Measurements from ENCODE around the gene PDE1A.

PDE1A gene

GRCh38 chr2:182265718-182266117 lies 161.1 kb downstream of the PDE1A start:
- DNase-seq: no peak

GRCh38 chr2:182261860-182262387 lies 164.9 kb downstream of the PDE1A start:
- no peak for DNase-seq

GRCh38 chr2:182259629-182260150 lies 167.1 kb downstream of the PDE1A start:
- DNase-seq: no peak

GRCh38 chr2:182252534-182252933 lies 174.3 kb downstream of the PDE1A start:
- no peak for DNase-seq

- DNase-seq: no peak
Measured at GRCh38 chr2:182248898-182249297, 177.9 kb downstream of the PDE1A start.

GRCh38 chr2:182248362-182248761 lies 178.5 kb downstream of the PDE1A start:
- no peak for DNase-seq

- DNase-seq: no peak
Measured at GRCh38 chr2:182247831-182248230, 179.0 kb downstream of the PDE1A start.

GRCh38 chr2:182245963-182246362 lies 180.9 kb downstream of the PDE1A start:
- no peak for DNase-seq

- DNase-seq: no peak
Measured at GRCh38 chr2:182242609-182243008, 184.2 kb downstream of the PDE1A start.

GRCh38 chr2:182241936-182242335 lies 184.9 kb downstream of the PDE1A start:
- DNase-seq: no peak

GRCh38 chr2:182240862-182241371 lies 185.9 kb downstream of the PDE1A start:
- DNase-seq: no peak

GRCh38 chr2:182230561-182230960 lies 196.3 kb downstream of the PDE1A start:
- DNase-seq: no peak

- no peak for DNase-seq
Measured at GRCh38 chr2:182229297-182229696, 197.5 kb downstream of the PDE1A start.

GRCh38 chr2:182228741-182229140 lies 198.1 kb downstream of the PDE1A start:
- no peak for DNase-seq

- no peak for DNase-seq
Measured at GRCh38 chr2:182228073-182228473, 198.8 kb downstream of the PDE1A start.

GRCh38 chr2:182226807-182227206 lies 200.0 kb downstream of the PDE1A start:
- DNase-seq: no peak

- DNase-seq: no peak
Measured at GRCh38 chr2:182224669-182225068, 202.2 kb downstream of the PDE1A start.

GRCh38 chr2:182220998-182221397 lies 205.8 kb downstream of the PDE1A start:
- no peak for DNase-seq

GRCh38 chr2:182220335-182220734 lies 206.5 kb downstream of the PDE1A start:
- DNase-seq: no peak

- no peak for DNase-seq
Measured at GRCh38 chr2:182210669-182211068, 216.2 kb downstream of the PDE1A start.

- no peak for DNase-seq
Measured at GRCh38 chr2:182208421-182208820, 218.4 kb downstream of the PDE1A start.

GRCh38 chr2:182207049-182207746 lies 219.6 kb downstream of the PDE1A start:
- no peak for DNase-seq

- no peak for DNase-seq
Measured at GRCh38 chr2:182197529-182197928, 229.3 kb downstream of the PDE1A start.

- no peak for DNase-seq
Measured at GRCh38 chr2:182193291-182193690, 233.5 kb downstream of the PDE1A start.

All from effector CD8-positive, alpha-beta T cell (primary cell).